H1 (cell line): ENCODE measurements around the gene TCHP. TPM values are rescaled to one million over a fixed set of nuclear protein-coding genes. Genes with fewer than 3 reads are reported as not detected.

Source experiments
- CTCF ChIA-PET: fragments of 300-600 bp; sonication (Branson Sonifier 250); formaldehyde crosslinking; loops from one replicate; lab custom pipeline; 2021; ENCODE audit not compliant: partially characterized antibody; lab: Charles Lee
- POLR2A ChIA-PET: fragments of 300-600 bp; sonication (Branson Sonifier 250); formaldehyde crosslinking; loops from one replicate; lab custom pipeline; 2021; ENCODE audit warnings: inconsistent platforms; ENCODE audit not compliant: partially characterized antibody; lab: Charles Lee
- DNase-seq, 2 experiments: peaks; one replicate each; pipeline versions ENCODE4 v3.0.0 to v3.0.0-alpha.2; 2010 to 2022; ENCODE audit warnings: low spot score in 2 of 2, low read depth in 1 of 2, mixed read lengths in 1 of 2
- FAIRE-seq: peaks from 2 replicates; lab custom pipeline; 2011; peaks lifted over from hg19 to GRCh38; lab: Jason Lieb, UNC
- H2AFZ ChIP-seq: 2 replicates; pipeline ENCODE4 v1.8.1; 2012; ENCODE audit warnings: low read length, inconsistent platforms
- H2AK5ac ChIP-seq: 2 replicates; pipeline ENCODE4 v1.6.1; 2013; ENCODE audit warnings: low read depth, low read length
- H2BK120ac ChIP-seq: replicated peaks from 2 replicates; pipeline ENCODE3; 2013; ENCODE audit warnings: low read depth, low read length, inconsistent platforms
- H2BK12ac ChIP-seq: 2 replicates; pipeline ENCODE4 v1.6.1; 2013; ENCODE audit warnings: low read depth, low read length
- H2BK15ac ChIP-seq: 2 replicates; pipeline ENCODE4 v1.6.1; 2013; ENCODE audit warnings: low read length
- H2BK20ac ChIP-seq: 2 replicates; pipeline ENCODE4 v1.6.1; 2013; ENCODE audit warnings: low read length
- H2BK5ac ChIP-seq: 2 replicates; pipeline ENCODE4 v1.6.1; 2013; ENCODE audit warnings: low read depth, low read length
- H3K14ac ChIP-seq: 2 replicates; pipeline ENCODE4 v1.6.1; 2013; ENCODE audit warnings: inconsistent platforms; ENCODE audit not compliant: insufficient read length
- H3K18ac ChIP-seq: 2 replicates; pipeline ENCODE4 v1.6.1; 2013; ENCODE audit warnings: low read length; ENCODE audit errors: extremely low read depth
- H3K23ac ChIP-seq: 2 replicates; pipeline ENCODE4 v1.6.1; 2013; ENCODE audit warnings: inconsistent platforms; ENCODE audit not compliant: insufficient read length
- H3K23me2 ChIP-seq: 2 replicates; pipeline ENCODE4 v1.6.1; 2013; ENCODE audit warnings: low read depth, low read length
- H3K27ac ChIP-seq: 2 replicates; pipeline ENCODE4 v1.6.1; 2011; ENCODE audit warnings: low read depth, low read length, inconsistent platforms
- H3K27me3 ChIP-seq, 4 experiments: replicated peaks in 1 of 4; 1 replicate in 1 of 4; 2 replicates in 3 of 4; pipeline versions ENCODE4 v1.6.1 to v1.8.1; 2011 to 2013; ENCODE audit warnings: low read length in 3 of 4, mild to moderate bottlenecking in 3 of 4, inconsistent platforms in 2 of 4, mixed read lengths in 2 of 4, moderate library complexity in 1 of 4; ENCODE audit not compliant: control insufficient read depth in 3 of 4, insufficient read depth in 3 of 4; ENCODE audit errors: extremely low read depth in 1 of 4
- H3K36me3 ChIP-seq, 4 experiments: 2 replicates each; pipeline versions ENCODE4 v1.6.1 to v1.8.1; 2011 to 2013; ENCODE audit warnings: mild to moderate bottlenecking in 4 of 4, low read length in 3 of 4, moderate library complexity in 2 of 4, control low read depth in 1 of 4, inconsistent platforms in 1 of 4; ENCODE audit not compliant: insufficient read depth in 4 of 4, control insufficient read depth in 2 of 4
- H3K4ac ChIP-seq: replicated peaks from 2 replicates; pipeline ENCODE3; 2013; ENCODE audit warnings: low read length, low read depth, mixed read lengths, inconsistent platforms; ENCODE audit not compliant: insufficient read length
- H3K4me1 ChIP-seq, 4 experiments: replicated peaks in 1 of 4; 1 replicate in 1 of 4; 2 replicates in 3 of 4; pipeline versions ENCODE4 v1.6.1 to v1.8.1; 2011 to 2013; ENCODE audit warnings: low read length in 3 of 4, inconsistent platforms in 2 of 4, mixed read lengths in 1 of 4; ENCODE audit not compliant: insufficient read depth in 4 of 4, control insufficient read depth in 3 of 4
- H3K4me2 ChIP-seq, 2 experiments: 2 replicates each; pipeline versions ENCODE4 v1.6.1 to v1.8.1; 2011 to 2013; ENCODE audit warnings: low read depth in 2 of 2, low read length in 2 of 2, control low read depth in 1 of 2, inconsistent platforms in 1 of 2, mild to moderate bottlenecking in 1 of 2; ENCODE audit not compliant: insufficient read depth in 1 of 2
- H3K4me3 ChIP-seq, 4 experiments: fragments of 200-600, 300-600 bp in 1 of 4; sonication (generic), shearing (Covaris generic), sonication (Bioruptor Twin) in 1 of 4; 2 replicates each; pipeline versions ENCODE4 v1.5.1 to v1.8.1; 2011 to 2016; ENCODE audit warnings: low read length in 4 of 4, low read depth in 3 of 4, control low read depth in 2 of 4, inconsistent platforms in 2 of 4, mild to moderate bottlenecking in 2 of 4, mixed read lengths in 1 of 4, moderate library complexity in 1 of 4; ENCODE audit not compliant: insufficient read depth in 2 of 4; ENCODE audit errors: extremely low read depth in 1 of 4
- H3K56ac ChIP-seq: replicated peaks from 2 replicates; pipeline ENCODE3; 2013; ENCODE audit warnings: low read depth, mild to moderate bottlenecking, mixed read lengths, low read length, inconsistent platforms; ENCODE audit not compliant: insufficient read length
- H3K79me1 ChIP-seq: 2 replicates; pipeline ENCODE4 v1.6.1; 2013; ENCODE audit warnings: low read depth, low read length, control low read depth
- H3K79me2 ChIP-seq, 2 experiments: 2 replicates each; pipeline versions ENCODE4 v1.6.1 to v1.8.1; 2012 to 2013; ENCODE audit warnings: low read length in 2 of 2, mild to moderate bottlenecking in 2 of 2, inconsistent platforms in 1 of 2; ENCODE audit not compliant: insufficient read depth in 2 of 2, control insufficient read depth in 1 of 2
- H3K9ac ChIP-seq, 4 experiments: replicated peaks in 1 of 4; 1 replicate in 1 of 4; 2 replicates in 3 of 4; pipeline versions ENCODE4 v1.6.1 to v1.8.1; 2011 to 2013; ENCODE audit warnings: low read depth in 3 of 4, low read length in 3 of 4, control low read depth in 2 of 4, mild to moderate bottlenecking in 2 of 4, moderate library complexity in 2 of 4, inconsistent platforms in 1 of 4; ENCODE audit errors: extremely low read depth in 1 of 4
- H3K9me3 ChIP-seq, 2 experiments: 2 replicates each; pipeline versions ENCODE4 v1.6.1 to v1.8.1; 2012 to 2013; ENCODE audit warnings: mild to moderate bottlenecking in 2 of 2, moderate library complexity in 2 of 2, control low read depth in 1 of 2, inconsistent platforms in 1 of 2, low read depth in 1 of 2, low read length in 1 of 2, mixed read lengths in 1 of 2; ENCODE audit not compliant: insufficient read depth in 2 of 2
- H4K20me1 ChIP-seq, 2 experiments: replicated peaks in 1 of 2; 2 replicates each; pipeline versions ENCODE3 to v1.8.1; 2011 to 2013; ENCODE audit warnings: inconsistent platforms in 2 of 2, low read length in 2 of 2, mild to moderate bottlenecking in 1 of 2; ENCODE audit not compliant: insufficient read depth in 2 of 2, control insufficient read depth in 1 of 2
- H4K5ac ChIP-seq: 2 replicates; pipeline ENCODE4 v1.6.1; 2013; ENCODE audit warnings: low read length, low read depth, mixed read lengths, inconsistent platforms; ENCODE audit not compliant: insufficient read length
- H4K8ac ChIP-seq: 2 replicates; pipeline ENCODE4 v1.8.0; 2013; ENCODE audit warnings: mild to moderate bottlenecking, moderate library complexity, low read length, inconsistent platforms; ENCODE audit not compliant: insufficient read depth; ENCODE audit errors: extremely low read depth
- H4K91ac ChIP-seq: replicated peaks from 2 replicates; pipeline ENCODE3; 2013; ENCODE audit warnings: low read length, mixed read lengths, inconsistent platforms; ENCODE audit not compliant: insufficient read length
- BACH1 ChIP-seq: IDR thresholded peaks from 2 replicates; pipeline ENCODE4 v1.6.1; 2012; ENCODE audit warnings: low read length, improper control_type of control experiment
- CTCF ChIP-seq, 3 experiments: IDR thresholded peaks; 1 replicate in 2 of 3; 2 replicates in 1 of 3; pipeline versions ENCODE4 v1.5.1 to v1.6.1; 2011; ENCODE audit warnings: low read length in 3 of 3, mild to moderate bottlenecking in 3 of 3, inconsistent platforms in 2 of 3, low read depth in 1 of 3, moderate library complexity in 1 of 3; ENCODE audit not compliant: insufficient read depth in 1 of 3; ENCODE audit errors: control extremely low read depth in 1 of 3
- MAFK ChIP-seq: IDR thresholded peaks from 2 replicates; pipeline ENCODE4 v1.6.1; 2012; ENCODE audit warnings: low read depth, mild to moderate bottlenecking, improper control_type of control experiment, low read length
- WGBS, 2 experiments: shearing (Covaris generic) in 1 of 2; methylation state at CpG; one replicate each; pipeline versions ENCODE4 v1.1.6 to v1.1.7; 2013 to 2015; ENCODE audit warnings: low lambda C conversion rate in 2 of 2, mixed read lengths in 2 of 2, inconsistent platforms in 1 of 2, low coverage in 1 of 2, missing lambda C conversion rate in 1 of 2; ENCODE audit not compliant: insufficient replicate concordance in 2 of 2, insufficient coverage in 1 of 2, insufficient read length in 1 of 2; ENCODE audit errors: extremely low coverage in 1 of 2, missing lambda C conversion rate in 1 of 2; 5-methylcytosine and 5-hydroxymethylcytosine counted together
- polyA plus RNA-seq, 7 experiments: library from polyadenylated mRNA; depleted of rRNA in 3 of 7; stranded (reverse) in 5 of 7; unstranded in 2 of 7; fragments of >200 nt in 5 of 7; fragments of 200-250 nt in 2 of 7; gene quantifications; 1 replicate in 5 of 7; 2 replicates in 1 of 7; 4 replicates in 1 of 7; pipeline versions ENCODE4 v1.2.1 to v1.2.3, GENCODE V29; 2011 to 2013; ENCODE audit warnings: missing spikeins in 2 of 7, mixed read lengths in 2 of 7
- total RNA-seq: library from RNA; stranded (reverse); fragmentation: NEBNext Ultra II Directional; extraction: Animal tissue kit (Norgen Biotek cat#: 25700); gene quantifications from 2 replicates; pipeline ENCODE4 v1.2.1, GENCODE V29; 2021

Gene TCHP
- total and polyA plus RNA-seq, 2 of the 8 experiments (the other 6 are each of a cell fraction or from before 2014, with no cell fraction given): 2.8 to 4.5 TPM

GRCh38 chr12:109967383-109968031, 67.4 kb downstream of the TCHP start:
- FAIRE-seq: no peak
- Histone ChIP-seq H3K4me2 (no peak overlapping the region), H2BK12ac (no peak overlapping the region), H2BK20ac (no peak overlapping the region), H3K36me3 (peaks cover 0 to 5% (median 0%) of the 10 kb centered on the region in 4 experiments; a peak in 4 of 8 replicates), H2BK5ac (no peak overlapping the region), H3K27ac (no peak overlapping the region), H3K79me1 (no peaks in the 10 kb centered on the region), H2BK15ac (no peak overlapping the region), H3K27me3 (no peaks in the 10 kb centered on the region), H4K5ac (no peak overlapping the region), H2AFZ (no peak overlapping the region), H3K9me3 (no peaks in the 10 kb centered on the region), H3K4me1 (no peaks in the 10 kb centered on the region), H3K23ac (no peak overlapping the region), H4K8ac (no peak overlapping the region; the same call in 1 of the 2 replicates), H3K9ac (no peak overlapping the region), H3K18ac (no peak overlapping the region), H2BK120ac (no peak overlapping the region), H3K23me2 (no peaks in the 10 kb centered on the region), H3K56ac (no peak overlapping the region), H3K79me2 (no peaks in the 10 kb centered on the region), H3K4me3 (no peak overlapping the region), H3K14ac (no peak overlapping the region), H3K4ac (no peak overlapping the region), H2AK5ac (no peak overlapping the region), H4K20me1 (no peaks in the 10 kb centered on the region), H4K91ac (no peak overlapping the region)
- 87% methylated on average over 8 of the region's 8 CpGs; no CpG with 5 or more reads in 1 of the 2 experiments for whole genome bisulfite sequencing, 2 experiments
- ChIA-PET CTCF (interaction anchor here (0.9 to 1.6 kb wide), 5 partner anchors 17 to 57 kb away, joined by 3 to 5 read pairs (median 3); no protein-coding TSS in a partner anchor), POLR2A (interaction anchor here (0.6 kb wide), 1 partner anchor 12 kb away, joined by 3 read pairs; no protein-coding TSS in a partner anchor)
- TF ChIP-seq BACH1 (0 out of 2 replicates have a peak, but pooled peaks have one; percentile 46), CTCF (IDR thresholded peaks at IDR 0.05; ENCODE audit: control extremely low read depth in 1 of 3, insufficient read depth in 1 of 3, low read depth in 1 of 3, low read length in 3 of 3) (no peak), MAFK (peak; percentile 32; the same call in 1 of the 2 replicates)
- DNase-seq: no peak
